ENCODE data around the gene PCDHGA2.
"Not testable (repeated sequence)": the region's sequence is repeated elsewhere in the genome, so short reads cannot be mapped to it uniquely, and the experiment has no call there.

Gene PCDHGA2

DNA sequence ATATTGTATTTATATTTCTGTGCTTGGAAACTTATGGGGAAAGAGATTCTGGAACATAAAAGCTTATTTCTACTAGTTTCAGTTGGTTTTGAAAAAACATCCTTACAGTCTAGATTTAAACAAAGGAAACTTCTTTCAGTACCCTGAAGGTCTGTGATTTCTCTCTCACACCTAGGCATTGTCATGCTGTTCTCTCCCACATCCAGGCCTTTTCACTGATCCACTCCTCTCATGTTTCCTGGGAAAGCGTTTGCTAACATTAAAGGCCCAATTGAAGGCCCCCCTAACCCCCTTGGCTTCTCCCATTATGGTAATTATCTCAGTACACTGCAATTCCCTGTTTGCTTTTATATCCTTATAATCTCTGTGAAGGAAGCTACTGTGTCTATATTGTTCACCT lies 4.2 kb downstream of the PCDHGA2 start:
- TF ChIP-seq, protein P1, sequence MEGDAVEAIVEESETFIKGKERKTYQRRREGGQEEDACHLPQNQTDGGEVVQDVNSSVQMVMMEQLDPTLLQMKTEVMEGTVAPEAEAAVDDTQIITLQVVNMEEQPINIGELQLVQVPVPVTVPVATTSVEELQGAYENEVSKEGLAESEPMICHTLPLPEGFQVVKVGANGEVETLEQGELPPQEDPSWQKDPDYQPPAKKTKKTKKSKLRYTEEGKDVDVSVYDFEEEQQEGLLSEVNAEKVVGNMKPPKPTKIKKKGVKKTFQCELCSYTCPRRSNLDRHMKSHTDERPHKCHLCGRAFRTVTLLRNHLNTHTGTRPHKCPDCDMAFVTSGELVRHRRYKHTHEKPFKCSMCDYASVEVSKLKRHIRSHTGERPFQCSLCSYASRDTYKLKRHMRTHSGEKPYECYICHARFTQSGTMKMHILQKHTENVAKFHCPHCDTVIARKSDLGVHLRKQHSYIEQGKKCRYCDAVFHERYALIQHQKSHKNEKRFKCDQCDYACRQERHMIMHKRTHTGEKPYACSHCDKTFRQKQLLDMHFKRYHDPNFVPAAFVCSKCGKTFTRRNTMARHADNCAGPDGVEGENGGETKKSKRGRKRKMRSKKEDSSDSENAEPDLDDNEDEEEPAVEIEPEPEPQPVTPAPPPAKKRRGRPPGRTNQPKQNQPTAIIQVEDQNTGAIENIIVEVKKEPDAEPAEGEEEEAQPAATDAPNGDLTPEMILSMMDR (conservative IDR thresholded peaks at IDR 0.05) = no peak
- H3K27ac ChIP-seq = no peak overlapping the region

DNA sequence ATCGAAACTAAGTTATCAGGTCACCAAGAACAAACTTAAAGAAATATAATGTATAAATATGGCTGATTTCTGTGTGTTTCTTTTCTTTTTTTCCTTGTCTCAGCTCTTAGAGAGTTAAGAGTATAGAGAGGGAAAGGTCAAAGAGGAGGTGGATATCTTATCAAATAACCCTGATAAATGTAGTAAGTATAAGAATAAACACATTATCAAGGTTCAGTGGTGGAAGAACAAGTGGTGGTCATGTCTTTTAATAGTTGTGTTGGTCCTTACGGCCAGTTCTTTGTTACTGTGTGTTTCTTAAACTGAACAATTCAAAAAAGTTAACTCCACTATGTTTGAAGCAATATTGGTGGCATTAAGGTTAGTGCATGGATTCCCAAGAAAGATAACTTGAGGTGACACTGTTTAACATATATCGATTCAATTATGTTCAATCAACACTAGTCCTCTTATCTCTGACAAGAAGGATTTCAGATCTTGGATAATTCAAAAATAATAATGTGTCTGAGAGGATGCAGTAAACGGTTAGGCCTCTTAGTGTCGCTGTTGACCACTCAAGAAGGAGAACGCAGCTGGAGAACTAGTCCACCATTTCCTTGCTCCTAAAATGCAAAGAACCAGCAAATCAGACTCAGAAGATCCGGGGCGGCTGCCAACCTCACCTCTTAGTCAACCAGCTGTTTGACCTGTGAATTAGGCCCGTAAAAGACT lies 4.8 kb downstream of the PCDHGA2 start, which contains the start of gene PCDHGA3:
Gene PCDHGA3, plus strand, starts transcription at position 588 of the 711 bp plus-strand sequence. CDS start 205 bp downstream, outside the sequence.
- H3K27ac ChIP-seq = no peak within 1 kb of the TSS
- TF ChIP-seq, protein P1 (conservative IDR thresholded peaks at IDR 0.05) = no peak; the same call in 1 of the 2 replicates

DNA sequence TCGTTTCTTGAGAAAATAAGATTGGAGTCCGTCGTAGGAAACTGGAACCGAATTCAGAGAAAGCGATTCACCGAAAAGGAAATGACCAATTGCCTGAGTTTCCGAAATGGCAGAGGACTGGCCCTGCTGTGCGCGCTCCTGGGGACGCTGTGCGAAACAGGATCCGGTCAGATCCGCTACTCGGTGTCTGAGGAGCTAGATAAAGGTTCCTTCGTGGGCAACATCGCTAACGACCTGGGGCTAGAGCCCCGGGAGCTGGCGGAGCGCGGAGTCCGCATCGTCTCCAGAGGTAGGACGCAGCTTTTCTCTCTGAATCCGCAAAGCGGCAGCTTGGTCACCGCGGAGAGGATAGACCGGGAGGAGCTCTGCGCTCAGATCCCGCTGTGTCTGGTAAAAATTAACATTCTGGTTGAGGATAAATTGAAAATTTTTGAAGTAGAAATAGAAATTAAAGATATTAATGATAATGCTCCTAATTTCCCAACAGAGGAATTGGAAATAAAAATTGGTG lies 5.4 kb downstream of the PCDHGA2 start:
- TF ChIP-seq, protein P1 (conservative IDR thresholded peaks at IDR 0.05) = no peak
- H3K27ac ChIP-seq = no peak overlapping the region

DNA sequence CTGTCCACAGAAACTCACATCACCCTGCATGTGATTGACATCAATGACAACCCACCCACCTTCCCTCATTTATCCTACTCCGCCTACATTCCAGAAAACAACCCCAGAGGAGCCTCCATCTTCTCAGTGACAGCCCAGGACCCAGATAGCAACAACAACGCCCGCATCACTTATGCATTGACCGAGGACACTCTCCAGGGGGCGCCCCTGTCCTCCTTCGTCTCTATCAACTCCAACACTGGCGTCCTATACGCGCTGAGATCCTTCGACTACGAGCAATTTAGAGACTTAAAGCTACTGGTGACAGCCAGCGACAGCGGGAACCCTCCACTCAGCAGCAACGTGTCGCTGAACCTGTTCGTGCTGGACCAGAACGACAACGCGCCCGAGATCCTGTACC lies 6.8 kb downstream of the PCDHGA2 start:
- H3K27ac ChIP-seq = no peak overlapping the region
- TF ChIP-seq, protein P1 (conservative IDR thresholded peaks at IDR 0.05) = no peak

DNA sequence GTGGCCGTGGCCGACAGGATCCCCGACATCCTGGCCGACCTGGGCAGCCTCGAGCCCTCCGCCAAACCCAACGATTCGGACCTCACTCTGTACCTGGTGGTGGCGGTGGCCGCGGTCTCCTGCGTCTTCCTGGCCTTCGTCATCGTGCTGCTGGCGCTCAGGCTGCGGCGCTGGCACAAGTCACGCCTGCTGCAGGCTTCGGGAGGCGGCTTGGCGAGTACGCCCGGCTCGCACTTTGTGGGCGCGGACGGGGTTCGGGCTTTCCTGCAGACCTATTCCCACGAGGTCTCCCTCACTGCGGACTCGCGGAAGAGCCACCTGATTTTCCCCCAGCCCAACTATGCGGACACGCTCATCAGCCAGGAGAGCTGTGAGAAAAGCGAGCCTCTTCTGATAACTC lies 7.5 kb downstream of the PCDHGA2 start:
- H3K27ac ChIP-seq = not testable (repeated sequence)

DNA sequence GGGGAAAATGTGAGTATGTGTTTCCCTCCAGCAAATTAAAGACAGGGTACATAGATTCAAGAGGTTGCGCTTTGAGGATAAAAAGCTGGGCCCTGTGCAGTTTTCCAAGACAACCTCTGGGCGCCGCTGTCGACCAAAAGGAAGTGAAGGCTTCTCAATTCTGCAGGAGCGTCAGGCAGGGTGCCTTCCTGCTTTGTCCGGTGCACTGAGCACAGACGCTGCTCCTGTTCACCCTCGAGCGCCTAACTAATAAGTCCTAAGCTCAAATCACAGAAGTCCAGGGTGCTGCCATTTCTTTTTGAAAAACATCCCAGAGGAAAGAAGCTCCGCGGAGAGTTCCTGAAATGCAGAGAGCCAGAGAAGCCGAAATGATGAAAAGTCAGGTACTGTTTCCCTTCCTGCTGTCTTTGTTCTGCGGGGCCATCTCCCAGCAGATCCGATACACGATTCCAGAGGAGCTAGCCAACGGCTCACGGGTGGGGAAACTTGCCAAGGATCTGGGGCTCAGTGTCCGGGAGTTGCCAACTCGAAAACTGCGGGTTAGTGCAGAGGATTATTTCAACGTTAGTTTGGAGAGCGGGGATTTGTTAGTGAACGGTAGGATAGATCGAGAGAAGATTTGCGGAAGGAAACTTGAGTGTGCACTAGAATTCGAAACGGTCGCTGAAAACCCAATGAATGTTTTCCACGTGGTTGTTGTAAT lies 11.5 kb downstream of the PCDHGA2 start, which contains the start of gene PCDHGB1:
Gene PCDHGB1, plus strand, starts transcription at position 183 of the 703 bp plus-strand sequence. Its CDS starts 162 bp downstream, at position 345.
- peak within 1 kb of the TSS; percentile 38; the same call in 1 of the 2 replicates for H3K27ac ChIP-seq
- TF ChIP-seq, protein P1 (conservative IDR thresholded peaks at IDR 0.05) = peak; percentile 73

DNA sequence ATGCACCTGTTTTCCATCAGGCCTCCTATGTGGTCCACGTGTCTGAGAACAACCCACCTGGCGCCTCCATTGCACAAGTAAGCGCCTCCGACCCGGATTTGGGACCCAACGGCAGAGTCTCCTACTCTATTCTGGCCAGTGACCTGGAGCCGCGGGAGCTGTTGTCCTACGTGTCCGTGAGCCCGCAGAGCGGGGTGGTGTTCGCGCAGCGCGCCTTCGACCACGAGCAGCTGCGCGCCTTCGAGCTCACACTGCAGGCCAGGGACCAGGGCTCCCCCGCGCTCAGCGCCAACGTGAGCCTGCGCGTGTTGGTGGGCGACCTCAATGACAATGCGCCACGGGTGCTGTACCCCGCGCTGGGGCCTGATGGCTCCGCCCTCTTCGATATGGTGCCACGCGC lies 13.0 kb downstream of the PCDHGA2 start:
- TF ChIP-seq, protein P1 (conservative IDR thresholded peaks at IDR 0.05) = no peak
- H3K27ac ChIP-seq = no peak overlapping the region

All from VCaP (cell line).